CD4-positive, alpha-beta T cell treated with Interleukin-10 for 1 hour (primary cell): ENCODE data around the gene ZNF280D.

Source experiments
- DNase-seq: peaks from one replicate; pipeline ENCODE4 v3.0.0-alpha.2; 2020

Gene ZNF280D

DNA sequence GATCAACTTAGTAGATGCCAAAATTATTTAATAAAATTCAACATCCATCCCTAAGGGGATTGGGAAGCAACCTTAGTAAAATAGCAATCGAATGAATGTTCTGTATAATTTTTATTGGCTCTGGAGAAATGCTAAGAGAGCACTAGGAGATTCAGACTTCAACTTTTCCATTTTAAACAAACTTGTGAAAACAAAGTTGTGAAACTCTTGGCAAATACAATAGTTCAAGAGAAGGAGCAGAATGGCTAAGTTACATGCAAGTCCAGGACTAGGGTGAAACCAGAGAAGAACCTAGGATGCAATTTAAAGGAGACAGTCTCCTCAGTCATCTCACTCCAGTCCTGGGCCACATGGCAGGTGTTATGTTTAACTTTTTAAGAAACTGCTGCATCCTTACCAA lies 16.7 kb upstream of the ZNF280D start:
- no peak for DNase-seq

DNA sequence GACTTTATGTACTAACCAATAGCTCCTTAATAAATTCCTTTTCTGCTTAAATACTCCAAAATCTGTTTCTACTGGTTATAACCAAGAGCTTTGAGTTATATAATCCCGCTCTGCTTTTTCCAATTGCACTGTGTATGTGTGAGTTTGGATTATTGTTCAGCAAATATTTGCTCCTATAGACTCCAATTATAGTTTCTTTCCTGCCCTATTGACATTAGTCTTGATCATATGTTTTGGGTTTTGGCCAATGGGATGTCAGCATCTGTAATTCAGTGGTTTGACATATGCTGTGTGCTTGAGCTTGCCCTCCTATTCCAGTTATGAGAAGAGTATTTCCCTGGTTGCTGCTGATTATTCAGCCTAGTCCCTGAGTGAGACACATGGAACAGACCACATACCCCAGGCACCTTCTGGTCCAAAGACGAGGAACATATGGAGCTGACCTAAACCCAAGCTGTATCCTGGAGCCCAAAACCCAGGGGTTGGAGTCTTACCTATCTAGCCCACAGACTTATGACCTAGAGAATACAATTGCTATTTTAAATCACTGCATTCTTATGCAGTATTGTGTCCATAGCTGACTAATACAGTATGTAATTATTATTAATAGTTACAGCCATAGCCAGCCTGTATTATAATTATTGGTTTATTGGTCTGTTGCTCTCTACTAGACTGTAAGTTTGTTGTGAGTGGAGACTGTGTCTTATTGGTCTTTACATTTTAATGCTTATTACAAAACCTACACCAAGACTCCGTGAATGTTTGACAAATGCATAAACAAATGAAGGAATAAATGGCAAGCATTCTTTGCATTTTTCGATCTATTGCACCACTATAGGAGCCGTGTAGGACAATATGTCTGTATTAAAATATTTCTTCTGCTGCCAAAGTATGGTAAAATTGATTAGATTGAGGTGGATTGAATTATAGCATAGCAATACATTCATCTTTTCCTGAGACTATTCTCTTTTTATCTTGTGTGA lies 11.7 kb upstream of the ZNF280D start:
- DNase-seq = no peak

DNA sequence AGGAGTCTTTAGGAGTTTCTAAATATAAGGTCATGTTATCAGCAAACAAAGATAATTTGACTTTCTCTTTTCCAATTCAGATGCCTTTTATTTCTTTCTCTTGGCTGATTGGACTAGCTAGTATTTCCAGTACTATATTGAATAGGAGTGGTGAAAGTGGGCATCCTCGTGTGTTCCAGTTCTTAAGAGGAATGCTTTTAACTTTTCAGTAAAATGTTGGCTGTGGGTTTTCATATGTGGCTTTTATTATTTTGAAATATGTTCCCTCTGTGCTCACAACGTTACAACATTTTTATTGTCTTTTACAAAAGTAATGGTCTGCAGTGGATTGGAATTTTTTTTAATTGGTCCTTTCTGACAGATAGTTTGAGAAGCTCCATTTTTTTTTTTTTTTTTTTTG lies 8.2 kb upstream of the ZNF280D start:
- no peak for DNase-seq

DNA sequence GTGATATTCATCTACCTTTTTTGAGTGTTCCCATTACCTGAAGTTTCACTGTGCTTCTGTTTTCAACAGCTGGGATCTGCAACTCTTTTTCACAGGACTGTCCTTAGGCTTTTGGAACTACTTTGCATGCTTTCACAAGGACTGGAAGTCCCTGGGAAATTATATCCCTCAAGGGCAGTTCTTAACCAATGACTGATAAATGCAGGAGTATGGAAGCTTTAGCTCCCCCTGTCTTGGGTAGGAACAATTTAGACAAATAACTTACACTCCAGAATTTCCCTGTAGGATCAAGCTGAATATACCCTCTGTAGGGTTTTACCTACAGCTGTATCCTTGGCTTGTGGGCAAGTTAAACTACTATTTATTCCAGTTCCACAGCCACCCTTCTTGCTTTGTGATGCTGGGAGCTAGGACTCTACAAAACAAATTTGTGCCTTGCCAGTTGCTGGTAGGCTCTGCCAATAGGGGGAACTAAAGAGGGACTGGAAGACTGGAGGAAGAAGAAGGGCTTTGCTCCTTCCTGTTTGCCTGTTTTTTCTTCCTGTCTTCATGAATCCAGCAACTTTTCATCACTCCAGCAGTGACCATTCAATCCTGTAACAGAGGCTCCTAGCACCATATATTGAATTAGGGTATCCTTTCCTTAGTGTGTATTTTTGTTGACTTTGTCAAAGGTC lies 6.8 kb upstream of the ZNF280D start:
- peak; percentile 18 for DNase-seq

DNA sequence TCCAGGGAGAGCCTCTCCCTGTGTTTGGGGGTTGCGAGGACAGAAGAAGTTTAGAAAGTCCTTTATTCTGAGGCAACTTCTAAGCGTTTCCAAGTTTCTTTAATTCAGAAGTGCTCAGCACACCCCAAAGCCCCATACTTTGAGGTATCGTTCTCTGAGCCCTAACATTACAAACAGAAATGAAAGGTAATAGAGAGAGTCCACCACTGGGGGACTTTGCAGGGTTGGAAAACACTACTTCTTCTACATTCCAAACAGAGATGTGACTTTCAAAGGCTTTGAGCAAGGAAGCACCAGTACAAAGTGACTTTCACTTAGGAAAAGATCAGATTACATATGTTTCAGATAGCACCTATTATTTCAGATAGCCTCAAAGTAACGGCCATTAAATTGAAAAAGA lies 6.2 kb upstream of the ZNF280D start:
- DNase-seq = no peak

DNA sequence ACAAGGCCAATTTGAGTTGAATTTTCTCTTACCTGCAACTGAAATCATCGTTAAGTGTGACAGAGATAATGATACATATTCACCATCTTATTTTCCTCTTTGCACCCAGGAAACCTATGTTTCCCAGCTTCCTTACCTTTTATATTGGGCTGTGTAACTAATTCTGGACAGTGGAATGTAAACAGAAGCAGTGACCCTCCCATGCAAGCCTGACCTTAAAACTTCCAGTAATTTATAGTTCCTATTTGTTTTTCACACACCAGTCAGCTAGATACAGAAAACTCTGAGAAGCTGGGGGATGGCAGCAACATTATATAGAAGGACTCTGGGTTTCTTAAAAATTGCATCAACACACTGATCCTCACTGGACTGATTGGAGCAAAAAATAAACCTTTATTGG lies 4.5 kb upstream of the ZNF280D start:
- DNase-seq = no peak

DNA sequence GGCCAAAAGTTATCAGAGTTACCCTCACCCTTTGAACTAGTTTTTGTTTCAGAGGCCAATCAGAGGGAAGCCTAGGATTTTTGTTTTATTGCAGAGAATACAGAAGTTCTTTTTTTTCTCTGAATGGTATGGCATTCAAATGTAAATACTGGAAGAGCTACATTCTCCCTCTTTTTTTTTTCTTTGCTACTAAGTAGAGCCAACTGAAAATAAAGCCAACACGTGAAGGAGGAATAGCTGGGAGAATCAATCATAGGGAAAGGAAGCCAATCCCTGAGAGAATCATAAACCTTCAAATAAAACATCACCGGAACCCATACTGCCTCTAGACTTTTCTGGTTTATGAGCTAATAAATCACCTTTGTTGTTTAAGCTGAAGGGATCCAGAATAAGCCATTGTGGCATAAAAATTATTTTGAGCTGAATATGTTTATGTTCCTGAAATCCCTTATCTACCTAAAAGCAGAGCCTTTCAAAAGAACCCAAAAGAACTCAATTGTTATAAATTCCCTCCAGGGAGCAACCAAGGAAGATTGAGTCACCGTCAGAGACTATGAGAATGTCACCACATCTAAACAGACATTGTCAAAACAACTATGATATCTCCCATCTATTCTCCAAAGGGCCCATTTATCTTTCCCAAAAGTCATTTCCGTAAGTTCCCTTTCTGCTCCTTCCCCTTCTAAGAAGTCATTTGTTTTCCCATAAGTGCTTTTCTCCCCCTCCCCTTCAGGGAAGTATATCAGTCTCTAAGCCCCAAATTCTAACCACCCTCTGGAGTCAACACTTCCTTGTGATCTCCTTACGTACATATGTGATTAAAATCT lies 3.8 kb upstream of the ZNF280D start:
- no peak for DNase-seq

DNA sequence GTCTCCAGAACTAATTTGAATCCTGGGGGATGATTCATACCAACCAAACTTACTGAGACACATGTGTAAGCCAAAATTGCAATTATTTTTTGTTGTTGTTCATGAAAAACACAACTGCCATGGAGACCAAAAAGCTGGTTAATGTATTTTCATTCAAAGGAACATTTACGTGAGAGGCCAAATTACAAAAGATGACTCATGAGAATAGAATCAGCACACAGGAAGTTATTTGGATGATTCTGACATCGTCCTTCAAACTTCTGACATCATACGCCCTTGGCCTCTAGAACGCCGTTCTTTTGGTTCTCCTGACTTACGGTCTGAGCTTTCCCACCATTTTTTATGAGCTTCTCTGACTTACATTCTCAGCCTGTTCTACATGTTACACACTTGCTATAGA lies 3.0 kb upstream of the ZNF280D start:
- no peak for DNase-seq

DNA sequence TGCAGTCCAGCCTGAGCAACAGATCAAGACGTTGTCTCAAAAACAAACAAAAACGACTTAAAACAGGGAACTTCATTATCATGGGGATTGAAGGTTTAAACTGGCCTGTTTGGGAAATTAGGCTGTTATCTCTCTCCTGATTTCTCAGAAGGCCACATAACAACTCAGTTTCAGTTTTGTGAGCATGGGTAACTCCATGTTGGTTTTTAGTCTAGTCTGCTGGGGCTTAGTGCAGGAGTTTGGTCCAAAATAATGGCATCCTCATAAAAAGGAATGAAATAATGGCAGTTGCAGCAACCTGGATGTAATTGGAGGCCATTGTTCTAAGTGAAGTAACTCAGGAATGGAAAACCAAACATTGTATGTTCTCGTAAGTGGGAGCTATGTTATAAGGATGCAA lies 2.3 kb upstream of the ZNF280D start:
- DNase-seq = no peak

DNA sequence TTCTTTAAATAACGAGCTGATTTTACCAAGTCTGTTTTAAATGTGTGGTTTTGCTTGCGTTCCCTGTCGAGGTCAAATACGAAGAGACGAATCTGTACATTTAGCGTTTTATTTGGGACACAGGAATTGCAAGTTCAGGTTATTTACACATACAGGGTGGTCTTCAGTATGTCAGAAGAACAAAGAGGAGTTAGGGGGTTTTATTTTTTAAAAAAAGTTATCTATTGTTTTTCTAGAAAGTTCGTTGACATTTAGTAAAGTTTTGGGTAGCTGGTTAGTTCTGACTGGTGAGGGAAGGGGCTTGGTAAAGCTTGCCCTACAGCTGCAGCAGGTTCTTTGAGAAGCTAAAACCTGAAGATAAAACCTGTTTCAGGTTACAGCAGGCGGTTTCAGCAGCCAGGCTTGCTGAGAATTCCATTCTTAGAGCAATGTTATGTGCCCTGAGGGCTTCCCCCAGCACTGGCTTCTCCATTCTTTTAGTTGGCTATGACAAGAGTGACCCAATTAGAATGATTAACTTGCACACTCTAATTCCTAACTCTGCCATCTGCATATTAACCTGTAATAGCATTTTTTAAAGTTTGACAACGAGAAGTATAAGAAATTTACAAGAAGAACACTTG lies 815 bp upstream of the ZNF280D start:
- no peak for DNase-seq

DNA sequence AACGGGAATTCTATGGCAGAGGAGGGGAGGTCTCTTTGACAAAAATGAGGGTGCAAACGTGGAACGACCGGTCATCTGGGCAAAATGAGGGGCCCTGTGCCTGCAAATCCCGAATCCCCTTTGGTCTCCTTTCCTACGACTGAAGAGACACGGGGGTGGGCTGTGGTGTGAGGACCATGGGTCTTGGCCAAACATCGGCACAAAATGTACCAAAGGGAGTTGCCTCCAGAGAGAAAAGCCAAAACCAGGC lies 498 bp downstream of the ZNF280D start:
- no peak for DNase-seq

DNA sequence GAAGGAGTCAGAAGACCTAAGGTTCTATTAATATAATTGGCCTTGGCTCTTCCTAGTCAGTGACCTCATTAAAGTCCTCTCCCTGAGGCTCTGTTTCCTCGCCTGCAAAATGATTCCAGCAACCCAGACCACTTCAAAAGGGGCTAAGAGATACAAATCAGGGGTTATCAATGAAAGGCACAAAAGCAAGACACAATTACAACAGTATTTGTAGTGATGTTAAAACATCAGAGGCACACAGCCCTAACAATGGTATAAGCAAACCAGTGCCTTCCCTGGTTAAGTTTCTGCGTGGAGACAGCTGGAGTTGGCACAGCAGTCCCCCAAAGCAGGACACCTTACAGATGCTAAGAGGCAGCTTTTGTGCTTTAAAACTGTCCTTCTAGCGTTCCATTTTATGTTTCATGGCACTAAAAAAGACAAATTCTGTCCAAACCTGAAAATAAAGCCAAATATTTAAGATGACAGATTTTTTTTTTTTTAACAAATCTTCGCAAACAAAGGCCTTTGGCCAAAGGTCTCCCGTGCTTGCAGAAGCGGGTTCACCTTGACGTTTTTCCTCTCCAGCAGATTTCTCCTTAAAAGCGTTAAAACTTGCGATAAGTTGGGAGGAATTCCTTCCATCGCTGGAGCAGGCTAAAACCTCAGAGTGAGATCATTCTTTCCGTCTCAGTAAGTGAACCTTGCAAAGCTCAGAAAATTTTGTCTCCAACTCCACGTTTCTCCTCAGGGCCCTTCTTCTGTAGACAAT lies 999 bp downstream of the ZNF280D start:
- DNase-seq = peak; percentile 16

DNA sequence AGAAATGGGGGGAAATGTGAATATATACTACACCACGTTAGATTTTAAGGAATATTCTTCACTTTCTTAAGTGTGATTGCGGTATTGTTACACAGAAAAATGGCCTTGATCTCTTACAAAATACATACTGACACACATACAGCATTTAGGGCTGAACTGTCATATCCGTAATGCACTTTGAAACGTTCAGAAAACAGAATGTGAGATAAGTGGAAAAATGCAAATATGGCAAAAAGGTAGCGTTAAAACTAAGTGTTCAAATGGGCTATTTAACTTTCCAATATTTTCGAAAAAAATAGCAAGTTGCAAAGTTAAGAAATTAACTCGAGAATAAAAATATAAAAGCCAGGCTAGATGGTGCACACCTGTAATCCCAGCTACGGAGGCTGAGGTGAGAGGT lies 1.8 kb downstream of the ZNF280D start:
- no peak for DNase-seq

DNA sequence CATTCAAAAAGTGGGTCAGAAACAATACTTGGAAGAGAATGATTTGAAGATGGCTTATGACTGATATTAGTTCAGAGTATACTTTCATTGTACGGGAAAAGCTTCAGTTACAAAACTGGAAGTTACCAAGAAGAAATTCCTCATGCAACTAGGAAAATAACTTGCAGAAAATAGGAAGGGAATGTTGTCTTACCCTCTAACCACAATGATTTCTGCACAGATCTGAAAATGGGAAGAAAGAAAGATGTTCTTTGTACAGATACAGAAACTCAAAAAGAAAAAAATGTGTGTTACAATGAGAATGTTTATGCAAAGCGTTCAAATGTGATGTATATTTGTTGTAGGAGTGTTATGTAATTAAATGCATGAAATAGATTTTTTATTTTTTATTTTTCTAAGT lies 3.7 kb downstream of the ZNF280D start:
- DNase-seq = no peak

DNA sequence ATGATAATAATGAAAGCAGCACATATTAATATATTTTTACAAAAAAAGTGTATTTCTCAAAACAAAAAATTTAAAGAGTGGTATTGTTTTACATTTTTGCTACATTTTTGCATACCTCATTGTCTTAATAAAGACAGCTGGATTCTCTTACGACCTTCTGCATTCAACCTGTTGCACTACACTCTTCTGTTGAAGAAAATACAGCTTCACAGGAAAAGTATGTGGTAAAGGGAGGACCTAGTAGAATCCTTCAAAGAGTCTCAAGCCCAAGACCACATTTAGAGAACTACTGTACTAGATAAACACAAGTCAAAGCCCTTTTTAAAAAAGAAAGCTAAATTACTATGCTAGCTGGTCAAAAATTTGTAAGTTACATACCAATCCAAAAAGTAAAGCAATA lies 7.9 kb downstream of the ZNF280D start:
- DNase-seq = no peak

DNA sequence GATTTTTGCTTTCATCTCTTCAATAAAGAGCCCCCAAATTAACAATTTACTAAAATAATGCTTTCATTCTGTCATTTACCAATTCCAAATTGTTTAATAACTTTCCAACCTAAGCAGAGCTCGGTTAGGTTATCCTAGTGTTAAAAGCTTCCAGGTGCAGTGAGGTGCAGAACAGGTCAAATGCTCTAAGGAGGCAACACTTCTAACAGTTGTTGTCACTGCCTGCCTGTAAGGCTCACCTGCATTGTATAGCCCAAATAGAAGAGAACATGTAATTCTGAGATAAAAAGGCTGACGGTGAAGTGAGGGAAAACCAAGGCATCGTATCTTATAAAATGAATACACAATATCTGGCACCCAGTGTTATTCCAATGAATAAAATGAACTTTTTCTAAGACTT lies 9.1 kb downstream of the ZNF280D start:
- no peak for DNase-seq

DNA sequence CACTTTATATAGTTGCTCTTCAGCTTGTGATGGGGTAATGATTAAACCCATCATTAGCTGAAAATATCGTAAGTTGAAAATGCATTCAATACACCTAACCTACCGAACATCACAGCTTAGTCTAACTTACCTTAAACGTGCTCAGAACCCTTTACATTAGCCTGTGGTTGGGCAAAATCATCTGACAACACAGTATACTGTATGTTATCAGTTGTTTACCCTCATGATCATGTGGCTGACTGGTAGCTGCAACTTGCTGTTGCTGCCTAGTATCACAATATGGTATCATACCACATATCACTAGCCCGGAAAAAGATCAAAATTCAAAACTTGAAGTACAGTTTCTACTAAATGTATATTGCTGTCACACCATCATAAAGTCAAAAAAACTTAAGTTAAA lies 9.5 kb downstream of the ZNF280D start:
- DNase-seq = no peak

DNA sequence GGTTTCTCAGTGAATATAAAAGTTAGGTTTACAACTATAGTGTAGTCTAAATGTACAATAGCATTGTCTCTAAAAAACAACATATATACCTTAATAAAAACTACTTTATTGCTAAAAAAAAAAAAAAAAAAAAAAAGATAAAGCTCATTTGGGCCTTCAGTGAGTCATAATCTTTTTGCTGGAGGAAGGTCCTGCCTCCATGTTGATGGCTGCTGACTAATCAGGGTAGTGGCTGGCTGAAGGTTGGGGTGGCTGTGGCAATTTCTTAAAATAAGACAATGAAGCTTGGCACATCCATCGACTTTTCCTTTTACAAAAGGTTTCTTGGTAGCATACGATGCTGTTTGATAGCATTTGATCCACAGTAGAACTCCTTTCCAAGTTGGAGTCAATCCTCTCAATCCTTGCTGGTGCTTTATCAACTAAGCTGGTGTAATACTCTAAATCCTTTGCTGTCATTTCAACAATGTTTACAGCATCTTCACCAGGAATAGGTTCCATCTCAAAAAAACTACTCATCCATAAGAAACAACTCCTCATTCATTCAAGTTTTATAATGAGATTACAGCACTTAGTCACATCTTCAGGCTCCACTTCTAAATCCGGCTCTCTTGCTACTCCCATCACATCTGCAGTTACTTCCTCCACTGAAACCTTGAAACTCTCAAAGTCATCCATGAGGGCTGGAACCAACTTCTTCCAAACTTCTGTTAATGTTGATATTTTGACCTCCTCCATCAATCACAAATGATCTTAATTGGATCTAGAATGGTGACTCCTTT lies 13.3 kb downstream of the ZNF280D start:
- no peak for DNase-seq

DNA sequence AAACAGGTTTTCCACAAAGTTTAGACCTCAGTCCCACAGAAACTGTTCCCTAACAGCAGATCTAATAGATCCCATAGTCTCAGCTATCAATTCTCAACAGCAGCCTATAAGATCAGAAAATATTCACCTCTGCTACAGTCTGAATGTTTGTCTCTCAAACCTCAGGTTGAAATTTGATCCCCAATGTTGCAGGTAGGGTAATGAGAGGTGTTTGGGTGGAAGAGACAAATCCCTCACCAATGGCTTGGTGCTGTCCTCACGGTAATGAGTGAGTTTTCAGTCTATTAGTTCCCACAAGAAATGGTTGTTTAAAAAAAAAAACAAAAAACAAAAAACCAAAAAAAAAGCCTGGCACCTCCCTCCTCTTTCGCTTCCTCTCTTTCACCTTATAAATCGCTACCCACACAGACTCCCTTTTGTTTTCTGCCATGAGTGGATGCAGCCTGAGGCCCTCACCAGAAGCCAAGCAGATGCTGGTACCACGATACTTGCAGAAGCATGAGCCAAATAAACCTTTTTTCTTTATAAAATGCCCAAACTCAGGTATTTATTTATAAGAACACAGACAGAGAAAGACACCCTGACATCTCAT lies 14.2 kb downstream of the ZNF280D start:
- no peak for DNase-seq

DNA sequence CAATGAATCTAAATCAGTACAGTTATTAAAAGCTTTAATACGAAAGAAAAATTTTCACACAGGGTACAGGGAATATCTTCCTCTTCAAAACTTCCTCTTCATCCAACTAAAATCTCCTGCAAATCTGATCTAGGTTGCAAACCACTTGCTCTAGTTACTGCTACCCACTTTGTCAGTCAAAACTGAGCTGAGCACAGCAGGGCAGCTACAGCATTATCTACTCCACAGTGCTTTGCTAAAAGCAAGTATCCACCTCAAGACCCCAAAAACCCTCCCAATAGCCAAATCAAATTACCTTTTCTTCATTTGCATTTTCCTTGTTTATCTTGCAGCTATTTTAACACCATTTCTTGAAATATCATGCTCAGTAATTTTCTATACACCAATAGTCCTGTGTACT lies 14.7 kb downstream of the ZNF280D start:
- DNase-seq = no peak

DNA sequence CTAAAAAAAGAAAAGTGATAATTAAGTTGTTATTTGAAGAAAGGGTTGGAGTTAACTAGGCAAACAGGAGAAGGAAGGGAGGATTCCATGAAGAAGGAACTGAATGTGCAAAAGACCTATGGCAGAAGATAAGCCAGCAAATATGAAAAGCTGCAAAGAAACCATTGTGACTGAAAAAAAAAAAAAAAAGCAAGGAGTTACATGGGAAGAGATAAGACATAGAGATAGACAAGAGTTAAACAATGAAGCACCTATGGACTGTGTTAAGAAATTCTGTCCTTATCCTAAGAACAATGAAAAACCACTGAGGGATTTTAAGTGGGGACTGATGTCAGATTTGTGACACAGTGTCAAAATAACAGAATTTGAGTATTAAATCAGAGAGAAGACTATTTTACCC lies 17.0 kb downstream of the ZNF280D start:
- DNase-seq = no peak
